K562 (cell line): ENCODE data around the gene KATNB1. TPM values are rescaled to one million over a fixed set of nuclear protein-coding genes. Genes with fewer than 3 reads are reported as not detected.
A peak's percentile ranks its signal among the peaks of the same experiment; 100 is the strongest.

Source experiments
- BRCA1 ChIP-seq, 2 experiments: fragments of 450-650 bp in 1 of 2; sonication (generic) in 1 of 2; formaldehyde crosslinking in 1 of 2; IDR thresholded peaks; 2 replicates each; pipeline versions ENCODE4 v1.5.0 to v1.6.1; 2017 to 2020; ENCODE audit warnings: mild to moderate bottlenecking in 1 of 2, missing genetic modification reagents in 1 of 2
- CHD4 ChIP-seq: fragments of 200-600 bp; sonication (generic); IDR thresholded peaks from 3 replicates; pipeline ENCODE4 v1.6.1; 2012; ENCODE audit warnings: low read depth, mild to moderate bottlenecking, mixed read lengths, low read length, inconsistent platforms; ENCODE audit not compliant: insufficient read depth, insufficient replicate concordance, poor library complexity, severe bottlenecking
- CREB3 ChIP-seq: fragments of 450-650 bp; conservative IDR thresholded peaks from 2 replicates; pipeline ENCODE4 v1.6.1; 2016; ENCODE audit warnings: missing genetic modification characterization, low read depth, mild to moderate bottlenecking, missing compliant biosample characterization, moderate library complexity
- E2F3 ChIP-seq: fragments of 250-450 bp; sonication (Bioruptor Pico); IDR thresholded peaks from 2 replicates; pipeline ENCODE4 v1.4.0; 2020; ENCODE audit warnings: mild to moderate bottlenecking
- FOSL1 ChIP-seq: fragments of 200-800 bp; sonication (Bioruptor generic); conservative IDR thresholded peaks from 2 replicates; pipeline ENCODE4 v1.6.1; 2016; ENCODE audit warnings: missing genetic modification characterization, missing compliant biosample characterization
- HEY1 ChIP-seq: fragments of 250-450 bp; sonication (Bioruptor Pico); IDR thresholded peaks from 2 replicates; pipeline ENCODE4 v1.5.0; 2020; ENCODE audit warnings: mild to moderate bottlenecking, moderate library complexity, borderline replicate concordance
- JUN ChIP-seq, 2 experiments: sonication (generic) in 1 of 2; formaldehyde crosslinking in 1 of 2; IDR thresholded peaks; 2 replicates each; pipeline versions ENCODE4 v1.6.1 to v1.8.0; 2012 to 2022; ENCODE audit warnings: borderline replicate concordance in 2 of 2, mild to moderate bottlenecking in 2 of 2, improper control_type of control experiment in 1 of 2, low read depth in 1 of 2, low read length in 1 of 2, missing genetic modification reagents in 1 of 2
- KDM2B ChIP-seq: fragments of 250-450 bp; sonication (Bioruptor Pico); IDR thresholded peaks from 2 replicates; pipeline ENCODE4 v1.8.0; 2021; ENCODE audit warnings: mild to moderate bottlenecking, moderate library complexity
- NR2C2 ChIP-seq, 2 experiments: fragments of 200-800 bp in 1 of 2; sonication (Bioruptor generic) in 1 of 2; sonication (generic) in 1 of 2; formaldehyde crosslinking in 1 of 2; IDR thresholded peaks; 2 replicates each; pipeline versions ENCODE4 v1.6.1 to v1.8.0; 2016 to 2022; ENCODE audit warnings: mild to moderate bottlenecking in 1 of 2, missing compliant biosample characterization in 1 of 2, missing genetic modification characterization in 1 of 2, missing genetic modification reagents in 1 of 2
- PTRF ChIP-seq: fragments of 450-650 bp; IDR thresholded peaks from 2 replicates; pipeline ENCODE4 v1.6.1; 2016; ENCODE audit warnings: mild to moderate bottlenecking, missing genetic modification characterization, missing compliant biosample characterization
- RBM34 ChIP-seq: fragments of 200-400 bp; formaldehyde crosslinking; IDR thresholded peaks from 2 replicates; pipeline ENCODE4 v1.6.1; 2018; ENCODE audit warnings: low read length, borderline replicate concordance; ENCODE audit not compliant: insufficient read depth
- RNF2 ChIP-seq: sonication (generic); IDR thresholded peaks from 2 replicates; pipeline ENCODE4 v1.6.1; 2016
- SMC3 ChIP-seq: conservative IDR thresholded peaks from 2 replicates; pipeline ENCODE4 v1.6.1; 2011; ENCODE audit warnings: low read depth, low read length, improper control_type of control experiment; ENCODE audit not compliant: insufficient read depth
- TFE3 ChIP-seq: fragments of 450-650 bp; formaldehyde crosslinking; IDR thresholded peaks from 2 replicates; pipeline ENCODE4 v1.4.0; 2020; ENCODE audit warnings: mild to moderate bottlenecking, mixed read lengths
- TRIM24 ChIP-seq, 2 experiments: fragments of 450-650 bp; IDR thresholded peaks; 2 replicates each; pipeline ENCODE4 v1.6.1; 2016
- ZNF121 ChIP-seq: sonication (generic); formaldehyde crosslinking; conservative IDR thresholded peaks from 2 replicates; pipeline ENCODE4 v1.8.0; 2022; ENCODE audit warnings: missing genetic modification reagents
- ZNF239 ChIP-seq: fragments of 250-450 bp; sonication (Bioruptor Pico); IDR thresholded peaks from 2 replicates; pipeline ENCODE4 v1.4.0; 2020; ENCODE audit warnings: mild to moderate bottlenecking
- ZNF384 ChIP-seq: IDR thresholded peaks from 2 replicates; pipeline ENCODE4 v1.6.1; 2012; ENCODE audit warnings: low read depth, low read length, improper control_type of control experiment
- polyA plus RNA-seq, 8 experiments: library from polyadenylated mRNA; depleted of rRNA in 4 of 8; stranded (reverse) in 5 of 8; unstranded in 3 of 8; fragments of >200 nt; fragmentation: Nextera tagmentation in 2 of 8; fragmentation: Illumina TruSeq in 1 of 8; extraction: Ambion mirVana in 2 of 8; extraction: Trizol in 1 of 8; gene quantifications; 2 replicates each; pipeline versions ENCODE4 v1.2.1 to v1.2.3, GENCODE V29; 2011 to 2014; ENCODE audit warnings: inconsistent platforms in 1 of 8, missing spikeins in 1 of 8
- total RNA-seq, 7 experiments: library from RNA; depleted of rRNA in 6 of 7; stranded (reverse); fragments of >200 nt in 6 of 7; fragmentation: Illumina TruSeq in 2 of 7; extraction: Trizol in 2 of 7; gene quantifications; 2 replicates each; pipeline versions ENCODE4 v1.2.1 to v1.2.3, GENCODE V29; 2011 to 2021; ENCODE audit warnings: low replicate concordance in 1 of 7
- TF ChIP-seq, protein P1 (sequence below): sonication (generic); formaldehyde crosslinking; IDR thresholded peaks from 2 replicates; pipeline ENCODE4 v1.8.1; 2022; ENCODE audit warnings: missing genetic modification reagents
- TF ChIP-seq, protein P2 (sequence below): sonication (generic); formaldehyde crosslinking; IDR thresholded peaks from 2 replicates; pipeline ENCODE4 v1.8.0; 2022; ENCODE audit warnings: mild to moderate bottlenecking, missing genetic modification reagents, borderline replicate concordance

KATNB1 gene
- total and polyA plus RNA-seq, 9 of the 15 experiments (the other 6 are each of a cell fraction or from before 2014, with no cell fraction given): 1.2 to 52.6 (median 21.9) TPM

GRCh38 chr16:57736419-57737351 lies 1.1 kb downstream of the KATNB1 start (continued):
- TF ChIP-seq JUN (IDR thresholded peaks at IDR 0.05; ENCODE audit: borderline replicate concordance, low read depth, low read length): peak; percentile 25; the same call in 1 of the 2 replicates
- TF ChIP-seq JUN (CRISPR knock-in tag; IDR thresholded peaks at IDR 0.05; ENCODE audit: borderline replicate concordance): 0 out of 2 replicates have a peak, but pooled peaks have one; percentile 60
- TF ChIP-seq CHD4: no peak
- no peak for TF ChIP-seq RBM34
- TF ChIP-seq KDM2B (CRISPR knock-in tag): no peak
- no peak for TF ChIP-seq NR2C2 (CRISPR knock-in tag; IDR thresholded peaks at IDR 0.05)
- TF ChIP-seq NR2C2 (tag; IDR thresholded peaks at IDR 0.05): no peak
- TF ChIP-seq SMC3: no peak
- TF ChIP-seq CREB3 (tag): no peak
- no peak for TF ChIP-seq ZNF384
- TF ChIP-seq BRCA1 (IDR thresholded peaks at IDR 0.05): no peak
- TF ChIP-seq BRCA1 (CRISPR knock-in tag; IDR thresholded peaks at IDR 0.05): 0 out of 2 replicates have a peak, but pooled peaks have one; percentile 33
- no peak for TF ChIP-seq FOSL1 (tag)
- TF ChIP-seq ZNF239 (CRISPR knock-in tag): no peak
- no peak for TF ChIP-seq HEY1
- TF ChIP-seq TRIM24 (IDR thresholded peaks at IDR 0.05): no peak
- TF ChIP-seq RNF2: no peak
- no peak for TF ChIP-seq ZNF121
- TF ChIP-seq, protein P1, sequence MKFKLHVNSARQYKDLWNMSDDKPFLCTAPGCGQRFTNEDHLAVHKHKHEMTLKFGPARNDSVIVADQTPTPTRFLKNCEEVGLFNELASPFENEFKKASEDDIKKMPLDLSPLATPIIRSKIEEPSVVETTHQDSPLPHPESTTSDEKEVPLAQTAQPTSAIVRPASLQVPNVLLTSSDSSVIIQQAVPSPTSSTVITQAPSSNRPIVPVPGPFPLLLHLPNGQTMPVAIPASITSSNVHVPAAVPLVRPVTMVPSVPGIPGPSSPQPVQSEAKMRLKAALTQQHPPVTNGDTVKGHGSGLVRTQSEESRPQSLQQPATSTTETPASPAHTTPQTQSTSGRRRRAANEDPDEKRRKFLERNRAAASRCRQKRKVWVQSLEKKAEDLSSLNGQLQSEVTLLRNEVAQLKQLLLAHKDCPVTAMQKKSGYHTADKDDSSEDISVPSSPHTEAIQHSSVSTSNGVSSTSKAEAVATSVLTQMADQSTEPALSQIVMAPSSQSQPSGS (CRISPR knock-in tag): peak; percentile 85; the same call in 1 of the 2 replicates
- TF ChIP-seq E2F3 (CRISPR knock-in tag): no peak
- TF ChIP-seq PTRF (tag): no peak
- TF ChIP-seq TFE3 (CRISPR knock-in tag): no peak
- TF ChIP-seq, protein P2, sequence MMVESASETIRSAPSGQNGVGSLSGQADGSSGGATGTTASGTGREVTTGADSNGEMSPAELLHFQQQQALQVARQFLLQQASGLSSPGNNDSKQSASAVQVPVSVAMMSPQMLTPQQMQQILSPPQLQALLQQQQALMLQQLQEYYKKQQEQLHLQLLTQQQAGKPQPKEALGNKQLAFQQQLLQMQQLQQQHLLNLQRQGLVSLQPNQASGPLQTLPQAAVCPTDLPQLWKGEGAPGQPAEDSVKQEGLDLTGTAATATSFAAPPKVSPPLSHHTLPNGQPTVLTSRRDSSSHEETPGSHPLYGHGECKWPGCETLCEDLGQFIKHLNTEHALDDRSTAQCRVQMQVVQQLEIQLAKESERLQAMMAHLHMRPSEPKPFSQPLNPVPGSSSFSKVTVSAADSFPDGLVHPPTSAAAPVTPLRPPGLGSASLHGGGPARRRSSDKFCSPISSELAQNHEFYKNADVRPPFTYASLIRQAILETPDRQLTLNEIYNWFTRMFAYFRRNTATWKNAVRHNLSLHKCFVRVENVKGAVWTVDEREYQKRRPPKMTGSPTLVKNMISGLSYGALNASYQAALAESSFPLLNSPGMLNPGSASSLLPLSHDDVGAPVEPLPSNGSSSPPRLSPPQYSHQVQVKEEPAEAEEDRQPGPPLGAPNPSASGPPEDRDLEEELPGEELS (CRISPR knock-in tag): no peak
